ENCODE measurements around the gene FAM162A.
A peak's percentile ranks its signal among the peaks of the same experiment; 100 is the strongest.

FAM162A gene

GRCh38 chr3:122405015-122405414, 21.0 kb downstream of the FAM162A start:
- no peak overlapping the region for H3K4me2 ChIP-seq (ENCODE audit: low read length)
- H3K4me3 ChIP-seq (ENCODE audit: low read depth, low read length), result no peak overlapping the region
- H2AK5ac ChIP-seq (ENCODE audit: low read length), result no peak overlapping the region
- H2BK12ac ChIP-seq (ENCODE audit: low read length), result no peak overlapping the region
- WGBS (ENCODE audit: extremely low coverage, insufficient coverage, insufficient read length), result no CpG with 5 or more reads among the region's 3 CpGs
- H3K9me3 ChIP-seq (ENCODE audit: insufficient read depth, low read depth, low read length), result no peaks in the 10 kb centered on the region
- no peak overlapping the region for H3K14ac ChIP-seq (ENCODE audit: low read length)
- no peak overlapping the region for H4K8ac ChIP-seq (ENCODE audit: low read depth, low read length)
- H3K4me1 ChIP-seq (ENCODE audit: control insufficient read depth in 1 of 2, insufficient read depth in 2 of 2, low read length in 2 of 2), result no peaks in the 10 kb centered on the region
- no peak overlapping the region for H3K23ac ChIP-seq (ENCODE audit: low read length)
- H3K9ac ChIP-seq (ENCODE audit: low read length), result no peak overlapping the region
- H3K79me1 ChIP-seq (ENCODE audit: low read length), result no peaks in the 10 kb centered on the region
- peaks cover 1 to 2% of the 10 kb centered on the region in 2 experiments for H3K36me3 ChIP-seq (ENCODE audit: control insufficient read depth in 1 of 2, insufficient read depth in 2 of 2, low read length in 2 of 2)
- H2BK120ac ChIP-seq (ENCODE audit: insufficient read depth, low read length, poor library complexity), result no peak overlapping the region
- DNase-seq, result peak in 1 of 2 donors; percentile 36
- H3K18ac ChIP-seq (ENCODE audit: low read length), result no peak overlapping the region
- H2BK5ac ChIP-seq (ENCODE audit: low read depth, low read length, poor library complexity), result no peak overlapping the region
- no peak overlapping the region for H4K91ac ChIP-seq (ENCODE audit: low read depth, low read length)
- no peak overlapping the region for H3K27ac ChIP-seq (ENCODE audit: low read depth, low read length)
- no peaks in the 10 kb centered on the region for H3K79me2 ChIP-seq (ENCODE audit: control insufficient read depth, insufficient read depth, low read length, poor library complexity)
- no peak overlapping the region for H3K4ac ChIP-seq (ENCODE audit: low read depth, low read length)
- no peak overlapping the region for H4K12ac ChIP-seq (ENCODE audit: low read depth, low read length)
- H2AFZ ChIP-seq (ENCODE audit: insufficient read depth, low read length, poor library complexity), result no peak overlapping the region
- H3K27me3 ChIP-seq (ENCODE audit: insufficient read depth, low read length), result no peaks in the 10 kb centered on the region

- no peak overlapping the region for H2BK5ac ChIP-seq (ENCODE audit: low read depth, low read length, poor library complexity)
- no peak for DNase-seq
- H3K23ac ChIP-seq (ENCODE audit: low read length), result no peak overlapping the region
- H3K4me1 ChIP-seq (ENCODE audit: control insufficient read depth in 1 of 2, insufficient read depth in 2 of 2, low read length in 2 of 2), result no peaks in the 10 kb centered on the region
- no peak overlapping the region for H3K9ac ChIP-seq (ENCODE audit: low read length)
- WGBS (ENCODE audit: extremely low coverage, insufficient coverage, insufficient read length), result no CpG with 5 or more reads among the region's 4 CpGs
- no peak overlapping the region for H3K4ac ChIP-seq (ENCODE audit: low read depth, low read length)
- H3K18ac ChIP-seq (ENCODE audit: low read length), result no peak overlapping the region
- no peak overlapping the region for H3K27ac ChIP-seq (ENCODE audit: low read depth, low read length)
- no peak overlapping the region for H4K12ac ChIP-seq (ENCODE audit: low read depth, low read length)
- H4K8ac ChIP-seq (ENCODE audit: low read depth, low read length), result no peak overlapping the region
- no peak overlapping the region for H2BK120ac ChIP-seq (ENCODE audit: insufficient read depth, low read length, poor library complexity)
- peaks cover 1 to 4% of the 10 kb centered on the region in 2 experiments for H3K36me3 ChIP-seq (ENCODE audit: control insufficient read depth in 1 of 2, insufficient read depth in 2 of 2, low read length in 2 of 2)
- no peak overlapping the region for H4K91ac ChIP-seq (ENCODE audit: low read depth, low read length)
- no peak overlapping the region for H2AK5ac ChIP-seq (ENCODE audit: low read length)
- no peak overlapping the region for H3K4me2 ChIP-seq (ENCODE audit: low read length)
- no peaks in the 10 kb centered on the region for H3K27me3 ChIP-seq (ENCODE audit: insufficient read depth, low read length)
- no peak overlapping the region for H3K14ac ChIP-seq (ENCODE audit: low read length)
- no peaks in the 10 kb centered on the region for H3K9me3 ChIP-seq (ENCODE audit: insufficient read depth, low read depth, low read length)
- no peak overlapping the region for H3K4me3 ChIP-seq (ENCODE audit: low read depth, low read length)
- no peaks in the 10 kb centered on the region for H3K79me2 ChIP-seq (ENCODE audit: control insufficient read depth, insufficient read depth, low read length, poor library complexity)
- no peaks in the 10 kb centered on the region for H3K79me1 ChIP-seq (ENCODE audit: low read length)
- H2BK12ac ChIP-seq (ENCODE audit: low read length), result no peak overlapping the region
- H2AFZ ChIP-seq (ENCODE audit: insufficient read depth, low read length, poor library complexity), result no peak overlapping the region
Measured at GRCh38 chr3:122406198-122406597, 22.2 kb downstream of the FAM162A start.

- Histone ChIP-seq H4K8ac (ENCODE audit: low read depth, low read length) (no peak overlapping the region), H3K14ac (ENCODE audit: low read length) (no peak overlapping the region), H3K4ac (ENCODE audit: low read depth, low read length) (no peak overlapping the region), H3K4me2 (ENCODE audit: low read length) (no peak overlapping the region), H2BK120ac (ENCODE audit: insufficient read depth, low read length, poor library complexity) (no peak overlapping the region), H3K27me3 (ENCODE audit: insufficient read depth, low read length) (no peaks in the 10 kb centered on the region), H2AK5ac (ENCODE audit: low read length) (no peak overlapping the region), H2BK12ac (ENCODE audit: low read length) (no peak overlapping the region), H3K27ac (ENCODE audit: low read depth, low read length) (no peak overlapping the region), H4K12ac (ENCODE audit: low read depth, low read length) (no peak overlapping the region), H3K9ac (ENCODE audit: low read length) (no peak overlapping the region), H3K36me3 (ENCODE audit: control insufficient read depth in 1 of 2, insufficient read depth in 2 of 2, low read length in 2 of 2) (peaks cover 1 to 4% of the 10 kb centered on the region in 2 experiments), H2AFZ (ENCODE audit: insufficient read depth, low read length, poor library complexity) (no peak overlapping the region), H3K18ac (ENCODE audit: low read length) (no peak overlapping the region), H3K79me2 (ENCODE audit: control insufficient read depth, insufficient read depth, low read length, poor library complexity) (no peaks in the 10 kb centered on the region), H3K9me3 (ENCODE audit: insufficient read depth, low read depth, low read length) (no peaks in the 10 kb centered on the region), H3K79me1 (ENCODE audit: low read length) (no peaks in the 10 kb centered on the region), H3K4me1 (ENCODE audit: control insufficient read depth in 1 of 2, insufficient read depth in 2 of 2, low read length in 2 of 2) (no peaks in the 10 kb centered on the region), H2BK5ac (ENCODE audit: low read depth, low read length, poor library complexity) (no peak overlapping the region), H3K23ac (ENCODE audit: low read length) (no peak overlapping the region), H3K4me3 (ENCODE audit: low read depth, low read length) (no peak overlapping the region), H4K91ac (ENCODE audit: low read depth, low read length) (no peak overlapping the region)
- DNase-seq, result peak in 1 of 2 donors; percentile 69
- no CpG with 5 or more reads among the region's 1 CpG for WGBS (ENCODE audit: extremely low coverage, insufficient coverage, insufficient read length)
Measured at GRCh38 chr3:122407946-122408345, 24.0 kb downstream of the FAM162A start.

- Histone ChIP-seq H2BK12ac (ENCODE audit: low read length) (no peak overlapping the region), H3K79me1 (ENCODE audit: low read length) (no peaks in the 10 kb centered on the region), H3K27me3 (ENCODE audit: insufficient read depth, low read length) (no peaks in the 10 kb centered on the region), H3K9ac (ENCODE audit: low read length) (no peak overlapping the region), H2BK120ac (ENCODE audit: insufficient read depth, low read length, poor library complexity) (no peak overlapping the region), H3K14ac (ENCODE audit: low read length) (no peak overlapping the region), H2AK5ac (ENCODE audit: low read length) (no peak overlapping the region), H3K18ac (ENCODE audit: low read length) (no peak overlapping the region), H4K12ac (ENCODE audit: low read depth, low read length) (no peak overlapping the region), H3K23ac (ENCODE audit: low read length) (no peak overlapping the region), H2BK5ac (ENCODE audit: low read depth, low read length, poor library complexity) (no peak overlapping the region), H4K91ac (ENCODE audit: low read depth, low read length) (no peak overlapping the region), H3K36me3 (ENCODE audit: control insufficient read depth in 1 of 2, insufficient read depth in 2 of 2, low read length in 2 of 2) (peaks cover 1 to 4% of the 10 kb centered on the region in 2 experiments), H4K8ac (ENCODE audit: low read depth, low read length) (no peak overlapping the region), H3K27ac (ENCODE audit: low read depth, low read length) (no peak overlapping the region), H2AFZ (ENCODE audit: insufficient read depth, low read length, poor library complexity) (no peak overlapping the region), H3K4me2 (ENCODE audit: low read length) (no peak overlapping the region), H3K9me3 (ENCODE audit: insufficient read depth, low read depth, low read length) (no peaks in the 10 kb centered on the region), H3K79me2 (ENCODE audit: control insufficient read depth, insufficient read depth, low read length, poor library complexity) (no peaks in the 10 kb centered on the region), H3K4ac (ENCODE audit: low read depth, low read length) (no peak overlapping the region), H3K4me1 (ENCODE audit: control insufficient read depth in 1 of 2, insufficient read depth in 2 of 2, low read length in 2 of 2) (no peaks in the 10 kb centered on the region), H3K4me3 (ENCODE audit: low read depth, low read length) (no peak overlapping the region)
- DNase-seq, result peak in 1 of 2 donors; percentile 53
- no CpG with 5 or more reads among the region's 6 CpGs for WGBS (ENCODE audit: extremely low coverage, insufficient coverage, insufficient read length)
Measured at GRCh38 chr3:122409446-122409845, 25.5 kb downstream of the FAM162A start.
